CD4-positive, alpha-beta T cell (primary cell): ENCODE data around the gene ATOH1. TPM values are rescaled to one million over a fixed set of nuclear protein-coding genes. Genes with fewer than 3 reads are reported as not detected.

Source experiments
- ATAC-seq: fragments of 200-7000 bp; cut with Tn5 transposase; one replicate; pipeline ENCODE4 v1.10.0; 2022; ENCODE audit warnings: mild to moderate bottlenecking; ENCODE audit not compliant: poor library complexity
- CTCF ChIA-PET: fragments of 350-600 bp; sonication (Branson Sonifier 250); formaldehyde crosslinking; loops from one replicate; lab custom pipeline; 2021; ENCODE audit warnings: antibody characterized with exemption, inconsistent platforms; lab: Charles Lee
- POLR2A ChIA-PET: fragments of 350-600 bp; sonication (Branson Sonifier 250); formaldehyde crosslinking; loops from one replicate; lab custom pipeline; 2021; ENCODE audit warnings: antibody characterized with exemption, inconsistent platforms; lab: Charles Lee
- DNase-seq, 14 experiments: peaks; one replicate each; pipeline ENCODE4 v3.0.0-alpha.2; 2013 to 2020; ENCODE audit warnings: mixed read lengths in 2 of 14
- H3K27ac ChIP-seq, 2 donors: one replicate each; pipeline versions ENCODE4 v1.5.1 to v1.7.0; 2013; ENCODE audit warnings: low read length in 2 of 2, low read depth in 1 of 2, mild to moderate bottlenecking in 1 of 2
- H3K27me3 ChIP-seq, 2 experiments: 1 replicate in 1 of 2; 2 replicates in 1 of 2; pipeline versions ENCODE4 v1.6.1 to v1.7.0; 2013; ENCODE audit warnings: low read length in 2 of 2, control low read depth in 1 of 2, mild to moderate bottlenecking in 1 of 2, moderate library complexity in 1 of 2; ENCODE audit not compliant: insufficient read depth in 2 of 2, control insufficient read depth in 1 of 2
- H3K36me3 ChIP-seq: one replicate; pipeline ENCODE4 v1.6.1; 2013; ENCODE audit warnings: low read length, control low read depth; ENCODE audit not compliant: insufficient read depth
- H3K4me1 ChIP-seq: one replicate; pipeline ENCODE4 v1.6.1; 2013; ENCODE audit warnings: low read length, control low read depth; ENCODE audit not compliant: insufficient read depth
- H3K4me3 ChIP-seq: one replicate; pipeline ENCODE4 v1.5.1; 2013; ENCODE audit warnings: mild to moderate bottlenecking, low read length, moderate library complexity
- H3K9me3 ChIP-seq, 2 experiments: 1 replicate in 1 of 2; 2 replicates in 1 of 2; pipeline versions ENCODE4 v1.6.1 to v1.7.0; 2013; ENCODE audit warnings: low read length in 2 of 2, mild to moderate bottlenecking in 2 of 2, control low read depth in 1 of 2, moderate library complexity in 1 of 2; ENCODE audit not compliant: control insufficient read depth in 1 of 2, insufficient read depth in 1 of 2
- H3K27ac Mint-ChIP-seq: one replicate; pipeline ENCODE4 v1.8.0; 2020; ENCODE audit warnings: mixed read lengths
- H3K27me3 Mint-ChIP-seq: one replicate; pipeline ENCODE4 v1.8.0; 2021; ENCODE audit warnings: mixed read lengths
- H3K36me3 Mint-ChIP-seq: one replicate; pipeline ENCODE4 v1.8.0; 2021; ENCODE audit warnings: low read depth, mixed read lengths
- H3K4me1 Mint-ChIP-seq: one replicate; pipeline ENCODE4 v1.8.0; 2021; ENCODE audit warnings: low read depth, mixed read lengths
- H3K4me3 Mint-ChIP-seq: one replicate; pipeline ENCODE4 v1.8.0; 2020; ENCODE audit warnings: mild to moderate bottlenecking, mixed read lengths
- H3K9me3 Mint-ChIP-seq: one replicate; pipeline ENCODE4 v1.8.0; 2020; ENCODE audit warnings: mixed read lengths
- intact Hi-C, 2 experiments: fragments of 100-400 bp; cut with DNase I in 1 of 2; cut with micrococcal nuclease in 1 of 2; formaldehyde crosslinking; loops; one replicate each; pipeline versions ENCODE4 v1.15.1 to v1.9.0; 2023 to 2025; cut with DNase I, micrococcal nuclease
- total RNA-seq, 174 experiments: library from RNA in 2 of 174; stranded (reverse) in 2 of 174; gene quantifications; one replicate each; pipeline ENCODE4 v1.2.3 and lab custom pipeline; 2021 to 2026
- TF ChIP-seq, protein P1 (sequence below): fragments of 200-600 bp; IDR thresholded peaks from one replicate; pipeline ENCODE4 v1.8.0; 2022; ENCODE audit warnings: antibody characterized with exemption, mild to moderate bottlenecking

Gene ATOH1
- total RNA-seq, 2 experiments from 2014 or later: not detected

- Mint-ChIP-seq H3K27me3 (no peaks in the 10 kb centered on the region), H3K36me3 (no peaks in the 10 kb centered on the region), H3K4me1 (no peaks in the 10 kb centered on the region), H3K27ac (no peak overlapping the region), H3K9me3 (no peaks in the 10 kb centered on the region), H3K4me3 (no peak overlapping the region)
- ChIA-PET CTCF (no interaction called here), POLR2A (no interaction called here)
- ATAC-seq (no peak), DNase-seq (no peak)
- no peak overlapping the region for H3K4me3 ChIP-seq
- H3K27ac ChIP-seq: no peak overlapping the region
- peaks cover 0 to 7% of the 10 kb centered on the region in 2 experiments for H3K9me3 ChIP-seq
- no peaks in the 10 kb centered on the region for H3K36me3 ChIP-seq
- TF ChIP-seq, protein P1, sequence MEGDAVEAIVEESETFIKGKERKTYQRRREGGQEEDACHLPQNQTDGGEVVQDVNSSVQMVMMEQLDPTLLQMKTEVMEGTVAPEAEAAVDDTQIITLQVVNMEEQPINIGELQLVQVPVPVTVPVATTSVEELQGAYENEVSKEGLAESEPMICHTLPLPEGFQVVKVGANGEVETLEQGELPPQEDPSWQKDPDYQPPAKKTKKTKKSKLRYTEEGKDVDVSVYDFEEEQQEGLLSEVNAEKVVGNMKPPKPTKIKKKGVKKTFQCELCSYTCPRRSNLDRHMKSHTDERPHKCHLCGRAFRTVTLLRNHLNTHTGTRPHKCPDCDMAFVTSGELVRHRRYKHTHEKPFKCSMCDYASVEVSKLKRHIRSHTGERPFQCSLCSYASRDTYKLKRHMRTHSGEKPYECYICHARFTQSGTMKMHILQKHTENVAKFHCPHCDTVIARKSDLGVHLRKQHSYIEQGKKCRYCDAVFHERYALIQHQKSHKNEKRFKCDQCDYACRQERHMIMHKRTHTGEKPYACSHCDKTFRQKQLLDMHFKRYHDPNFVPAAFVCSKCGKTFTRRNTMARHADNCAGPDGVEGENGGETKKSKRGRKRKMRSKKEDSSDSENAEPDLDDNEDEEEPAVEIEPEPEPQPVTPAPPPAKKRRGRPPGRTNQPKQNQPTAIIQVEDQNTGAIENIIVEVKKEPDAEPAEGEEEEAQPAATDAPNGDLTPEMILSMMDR: no peak
- intact Hi-C loops: no loop called here
- H3K27me3 ChIP-seq: no peaks in the 10 kb centered on the region
- no peaks in the 10 kb centered on the region for H3K4me1 ChIP-seq
Measured at GRCh38 chr4:93852680-93853079, 24.1 kb downstream of the ATOH1 start.

GRCh38 chr4:93855926-93856325 is 27.4 kb downstream of the ATOH1 start:
- H3K27ac ChIP-seq: no peak overlapping the region
- peaks cover 0 to 10% of the 10 kb centered on the region in 2 experiments for H3K9me3 ChIP-seq
- H3K4me3 ChIP-seq: no peak overlapping the region
- intact Hi-C loops: no loop called here
- H3K27ac Mint-ChIP-seq: no peak overlapping the region
- H3K27me3 Mint-ChIP-seq: no peaks in the 10 kb centered on the region
- H3K4me1 ChIP-seq: no peaks in the 10 kb centered on the region
- no peaks in the 10 kb centered on the region for H3K36me3 ChIP-seq
- DNase-seq (no peak), ATAC-seq (no peak)
- ChIA-PET CTCF (no interaction called here), POLR2A (no interaction called here)
- H3K27me3 ChIP-seq: no peaks in the 10 kb centered on the region
- no peak overlapping the region for H3K4me3 Mint-ChIP-seq
- peaks cover 3% of the 10 kb centered on the region for H3K9me3 Mint-ChIP-seq
- H3K36me3 Mint-ChIP-seq: no peaks in the 10 kb centered on the region
- no peaks in the 10 kb centered on the region for H3K4me1 Mint-ChIP-seq
- TF ChIP-seq, protein P1: no peak

DNA sequence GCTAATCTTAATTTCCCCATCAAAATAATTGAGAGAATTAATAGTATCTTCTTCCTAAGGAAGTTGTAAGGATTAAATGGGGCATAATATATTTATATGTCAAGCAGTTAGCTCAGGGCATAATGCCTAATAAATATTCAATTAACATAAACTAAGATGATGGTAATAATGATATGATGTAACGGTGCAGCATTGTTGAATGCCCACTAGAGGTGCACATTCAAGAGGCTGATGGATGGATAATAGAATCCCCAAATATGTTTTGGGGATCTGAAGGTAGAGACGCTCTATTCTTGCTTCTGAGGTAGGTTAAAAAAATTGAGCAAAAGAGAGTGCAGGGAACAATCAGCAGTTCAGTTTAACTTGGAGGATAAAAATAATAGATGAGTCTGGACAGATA is 37.1 kb downstream of the ATOH1 start:
- no peak for ATAC-seq
- H3K9me3 ChIP-seq: no peaks in the 10 kb centered on the region
- no peaks in the 10 kb centered on the region for H3K9me3 Mint-ChIP-seq
- CTCF ChIA-PET: no interaction called here
- no peak overlapping the region for H3K4me3 Mint-ChIP-seq
- TF ChIP-seq, protein P1: no peak
- POLR2A ChIA-PET: no interaction called here
- H3K27me3 ChIP-seq: no peaks in the 10 kb centered on the region
- no peak overlapping the region for H3K4me3 ChIP-seq
- no peaks in the 10 kb centered on the region for H3K4me1 ChIP-seq
- H3K27ac ChIP-seq: no peak overlapping the region
- no peaks in the 10 kb centered on the region for H3K36me3 ChIP-seq
- H3K4me1 Mint-ChIP-seq: no peaks in the 10 kb centered on the region
- intact Hi-C loops: no loop called here
- no peak for DNase-seq
- no peaks in the 10 kb centered on the region for H3K36me3 Mint-ChIP-seq
- no peaks in the 10 kb centered on the region for H3K27me3 Mint-ChIP-seq
- H3K27ac Mint-ChIP-seq: no peak overlapping the region
